ENCODE data around the gene PRKACG. TPM values are rescaled to one million over a fixed set of nuclear protein-coding genes. Genes with fewer than 3 reads are reported as not detected.
"Not testable (repeated sequence)": the region's sequence is repeated elsewhere in the genome, so short reads cannot be mapped to it uniquely, and the experiment has no call there.

The PRKACG gene
- polyA plus RNA-seq (2013, experiment 1 of 2; ENCODE audit: insufficient read length): not detected
- not detected for polyA plus RNA-seq (2013, experiment 2 of 2; ENCODE audit: insufficient read length)

GRCh38 chr9:69014013-69014412 lies at the start of gene PRKACG:
Gene PRKACG (minus strand): TSS chr9:69014113. CDS start chr9:69014092, 21 bp downstream.
- DNase-seq: no peak

- DNase-seq: no peak
Observed at GRCh38 chr9:69062195-69062594, 48.3 kb upstream of the PRKACG start.

- no peak for DNase-seq
Observed at GRCh38 chr9:69060766-69061165, 46.9 kb upstream of the PRKACG start.

GRCh38 chr9:69058101-69058500 lies 44.2 kb upstream of the PRKACG start:
- no peak for DNase-seq

GRCh38 chr9:69056191-69056815 lies 42.4 kb upstream of the PRKACG start:
- DNase-seq: no peak

GRCh38 chr9:69054989-69055388 lies 41.1 kb upstream of the PRKACG start:
- no peak for DNase-seq

- not testable (repeated sequence) for DNase-seq
Observed at GRCh38 chr9:69050936-69051335, 37.0 kb upstream of the PRKACG start.

GRCh38 chr9:69049094-69049493 lies 35.2 kb upstream of the PRKACG start:
- no peak for DNase-seq

GRCh38 chr9:69047371-69047770 lies 33.5 kb upstream of the PRKACG start:
- no peak for DNase-seq

GRCh38 chr9:69046723-69047122 lies 32.8 kb upstream of the PRKACG start:
- no peak for DNase-seq

GRCh38 chr9:69045821-69046220 lies 31.9 kb upstream of the PRKACG start:
- DNase-seq: no peak

- DNase-seq: peak; percentile 23
Observed at GRCh38 chr9:69044240-69045219, 30.6 kb upstream of the PRKACG start.

GRCh38 chr9:69040646-69041045 lies 26.7 kb upstream of the PRKACG start:
- no peak for DNase-seq

- DNase-seq: no peak
Observed at GRCh38 chr9:69036799-69037198, 22.9 kb upstream of the PRKACG start.

GRCh38 chr9:69036309-69036708 lies 22.4 kb upstream of the PRKACG start:
- no peak for DNase-seq

- DNase-seq: peak; percentile 79
Observed at GRCh38 chr9:69035438-69036308, 21.8 kb upstream of the PRKACG start, which contains the start of gene FXN. Gene FXN (plus strand): TSS chr9:69035752. CDS start chr9:69035783, 31 bp downstream.

GRCh38 chr9:69034071-69034470 lies 20.2 kb upstream of the PRKACG start:
- no peak for DNase-seq

- peak; percentile 33 for DNase-seq
Observed at GRCh38 chr9:69030851-69031645, 17.1 kb upstream of the PRKACG start.

GRCh38 chr9:69029535-69029934 lies 15.6 kb upstream of the PRKACG start:
- no peak for DNase-seq

- no peak for DNase-seq
Observed at GRCh38 chr9:69028754-69029153, 14.8 kb upstream of the PRKACG start.

GRCh38 chr9:69027355-69028097 lies 13.6 kb upstream of the PRKACG start:
- DNase-seq: peak; percentile 46
